DMS153 treated with DMSO at 0.1 percent for 48 hours (cell line): Measurements from ENCODE around the gene VWCE.

Experiments
- DNase-seq: peaks from one replicate; lab custom pipeline; 2025; ENCODE audit not compliant: unreplicated experiment; lab: John Stamatoyannopoulos, UW

Gene VWCE

GRCh38 chr11:61331651-61332050 lies 36.5 kb upstream of the VWCE start:
- DNase-seq, result no peak

DNA sequence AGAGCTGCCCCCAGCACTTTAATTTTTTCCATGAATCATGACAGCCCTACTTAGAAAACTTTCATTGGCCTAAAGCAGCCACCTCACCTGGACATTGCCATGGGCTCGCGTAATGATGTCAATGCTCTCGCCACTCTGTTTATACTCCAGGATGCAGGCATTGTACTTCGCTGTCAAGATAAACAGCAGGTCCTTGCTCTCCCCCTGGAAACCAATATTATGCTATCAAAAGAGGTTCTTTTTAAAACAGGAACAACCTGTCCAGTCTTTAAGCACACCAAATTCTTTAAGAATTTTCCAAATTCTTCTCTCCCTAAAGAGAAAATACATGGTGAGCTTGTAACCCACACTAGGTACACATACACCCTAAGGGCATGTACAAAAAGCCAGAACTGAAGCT lies 34.8 kb upstream of the VWCE start:
- DNase-seq, result no peak

DNA sequence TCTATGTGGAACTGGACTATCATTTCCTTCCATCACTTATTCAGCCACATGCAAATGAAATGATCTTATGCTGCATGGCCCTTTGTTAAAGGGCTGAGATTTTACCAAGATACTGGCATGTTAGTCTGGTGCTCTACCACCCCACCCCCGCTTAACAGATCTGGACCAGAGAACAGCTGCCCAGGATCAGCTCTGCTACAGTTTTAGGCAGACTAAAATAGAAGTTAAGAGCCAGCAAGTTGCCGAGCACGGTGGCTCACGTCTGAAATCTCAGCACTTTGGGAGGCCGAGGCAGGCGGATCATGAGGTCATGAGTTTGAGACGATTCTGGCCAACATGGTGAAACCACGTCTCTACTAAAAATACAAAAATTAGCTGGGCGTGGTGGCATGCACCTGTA lies 33.2 kb upstream of the VWCE start:
- no peak for DNase-seq

GRCh38 chr11:61327669-61328071 lies 32.6 kb upstream of the VWCE start:
- no peak for DNase-seq

DNA sequence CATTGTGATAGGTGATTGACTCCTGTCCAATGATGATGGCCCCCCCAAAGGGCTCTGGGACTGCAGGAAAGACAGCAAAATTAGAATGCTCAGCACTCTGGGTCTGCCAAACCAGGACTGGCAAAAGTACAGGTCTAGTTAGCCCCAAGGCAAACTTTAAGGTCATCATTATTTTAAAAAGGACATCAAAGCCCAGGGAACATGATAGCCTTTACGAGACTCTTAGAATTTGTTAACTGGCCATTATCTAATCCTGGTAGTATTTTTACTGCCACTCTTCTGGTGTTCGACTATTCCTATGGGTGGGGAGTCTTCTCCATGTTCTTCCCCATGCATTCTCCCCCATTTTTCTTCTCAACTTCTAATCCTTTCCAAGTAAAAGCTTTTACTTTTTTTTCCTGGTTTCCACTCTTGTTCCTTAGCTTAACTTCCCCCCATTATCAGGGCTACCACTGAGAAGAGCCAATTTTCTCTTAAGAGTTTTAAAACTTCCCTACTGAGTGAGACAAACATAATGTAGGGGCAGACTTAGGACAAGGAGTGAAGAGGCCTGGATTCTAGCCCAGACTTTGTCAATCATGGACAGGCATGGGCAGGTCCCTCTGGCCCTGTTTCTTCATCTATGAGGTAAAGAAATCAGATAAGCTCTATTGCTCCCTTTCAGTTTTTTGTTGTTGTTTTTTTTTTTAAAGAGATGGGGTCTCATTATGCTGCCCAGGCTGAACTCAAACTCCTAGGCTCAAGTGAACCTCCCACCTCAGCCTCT lies 30.7 kb upstream of the VWCE start:
- no peak for DNase-seq

DNA sequence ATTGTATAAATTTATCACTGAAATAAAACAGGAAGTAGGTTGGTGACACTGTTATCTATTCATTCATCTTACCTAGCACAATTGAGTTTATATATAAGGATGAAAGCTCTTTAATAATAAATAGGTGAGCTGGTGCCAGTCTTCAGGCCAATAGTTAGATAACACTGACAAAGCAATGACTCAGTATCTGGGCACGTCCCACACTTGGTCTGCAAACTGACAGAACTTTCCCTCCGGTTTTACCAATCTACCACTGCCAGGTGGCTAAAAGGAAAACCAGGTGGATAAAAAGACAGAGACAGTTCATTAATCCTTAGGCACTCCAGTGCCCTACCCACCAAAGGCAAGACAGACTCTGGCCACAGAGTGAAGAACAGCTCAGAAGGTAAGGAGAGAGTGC lies 20.1 kb upstream of the VWCE start:
- DNase-seq, result no peak

- DNase-seq, result no peak
Observed at GRCh38 chr11:61310749-61311148, 15.6 kb upstream of the VWCE start.

GRCh38 chr11:61309739-61310138 lies 14.6 kb upstream of the VWCE start:
- no peak for DNase-seq

DNA sequence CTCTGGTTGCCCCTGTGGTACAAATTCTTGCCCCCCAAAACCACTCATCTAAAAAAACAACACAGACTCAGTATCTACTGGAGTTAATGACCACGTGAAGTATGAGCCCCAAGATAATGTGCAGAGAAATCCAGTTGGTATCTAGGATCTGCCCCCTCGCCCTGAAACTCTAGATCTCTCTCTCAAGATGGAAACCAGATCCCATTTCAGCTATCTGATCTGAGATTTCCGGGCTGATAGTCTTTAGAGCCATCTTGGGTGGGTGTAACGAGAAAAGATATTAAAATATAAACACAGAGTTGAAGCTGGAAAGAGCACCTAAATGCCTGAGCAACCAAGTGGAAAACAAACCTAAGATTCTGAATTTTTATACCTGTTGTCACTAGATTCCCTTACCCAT lies 14.0 kb upstream of the VWCE start:
- DNase-seq, result no peak

GRCh38 chr11:61307354-61307753 lies 12.2 kb upstream of the VWCE start:
- no peak for DNase-seq

DNA sequence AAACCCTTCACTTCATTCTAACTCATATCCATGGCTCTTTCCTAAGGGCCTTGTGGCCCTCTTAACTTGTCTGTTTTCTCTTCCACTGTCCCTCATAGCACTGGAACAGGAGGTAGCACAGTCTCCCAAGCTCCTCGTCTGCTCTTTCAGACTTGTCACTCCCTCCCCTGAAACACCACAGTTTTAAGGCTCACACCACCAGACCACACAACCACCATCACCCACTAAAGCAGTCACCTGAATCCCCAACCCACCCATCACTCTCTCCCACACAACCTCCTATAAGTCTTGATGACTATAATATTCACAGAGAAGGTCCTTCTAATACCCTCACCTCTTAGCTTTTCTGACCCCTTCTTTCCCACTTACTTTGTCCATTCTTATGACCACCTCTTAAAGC lies 11.1 kb upstream of the VWCE start:
- DNase-seq, result no peak

DNA sequence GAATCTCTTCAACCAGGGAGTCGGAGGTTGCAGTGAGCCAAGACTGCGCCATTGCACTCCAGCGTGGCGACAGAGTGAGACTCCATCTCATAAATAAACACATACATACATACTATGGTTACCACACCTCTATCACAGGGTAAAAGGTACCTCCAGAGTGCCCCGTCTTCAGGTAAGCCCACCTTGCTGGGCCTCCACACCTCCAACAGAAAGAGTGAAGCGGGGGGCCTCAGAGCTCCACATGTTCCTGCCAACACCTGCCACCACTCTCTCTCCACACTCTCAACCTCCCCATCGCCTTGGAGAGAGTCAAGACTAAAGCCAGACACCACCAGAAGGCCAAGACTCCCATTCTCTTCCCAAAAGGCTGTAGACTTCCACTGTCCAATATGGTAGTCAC lies 10.3 kb upstream of the VWCE start:
- DNase-seq, result no peak

- DNase-seq, result no peak
Observed at GRCh38 chr11:61303725-61304124, 8.6 kb upstream of the VWCE start.

GRCh38 chr11:61302550-61302949 lies 7.4 kb upstream of the VWCE start:
- DNase-seq, result no peak

DNA sequence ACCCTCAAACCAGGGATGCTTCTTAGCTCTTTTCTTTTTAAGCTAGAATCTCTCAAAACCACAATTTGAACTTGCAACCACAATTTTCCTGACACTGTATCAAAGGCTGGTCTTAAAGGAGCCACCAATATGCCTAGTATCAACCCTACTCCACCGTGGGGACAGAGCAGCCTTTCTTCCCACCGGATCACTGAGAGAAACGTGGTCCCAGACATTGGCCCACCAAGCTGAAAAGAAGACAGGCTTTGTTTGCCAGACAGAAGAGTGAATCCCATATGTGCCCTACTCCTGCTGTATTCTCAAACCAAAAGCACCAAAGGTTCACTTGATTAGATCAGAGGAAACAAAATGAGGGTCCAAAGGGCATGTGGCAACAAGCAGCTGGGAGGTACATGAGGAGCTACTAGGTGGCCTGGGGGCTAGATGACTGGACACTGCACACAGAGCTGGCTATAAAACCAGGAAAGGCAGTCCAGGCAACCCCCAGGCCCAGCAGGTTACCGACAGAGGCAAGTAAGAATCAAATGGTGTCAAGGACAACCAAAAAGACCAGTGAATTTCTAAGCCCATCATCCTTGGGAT lies 3.6 kb upstream of the VWCE start:
- DNase-seq, result no peak

GRCh38 chr11:61297746-61298145 lies 2.6 kb upstream of the VWCE start:
- DNase-seq, result no peak

GRCh38 chr11:61297341-61297740 lies 2.2 kb upstream of the VWCE start:
- no peak for DNase-seq

DNA sequence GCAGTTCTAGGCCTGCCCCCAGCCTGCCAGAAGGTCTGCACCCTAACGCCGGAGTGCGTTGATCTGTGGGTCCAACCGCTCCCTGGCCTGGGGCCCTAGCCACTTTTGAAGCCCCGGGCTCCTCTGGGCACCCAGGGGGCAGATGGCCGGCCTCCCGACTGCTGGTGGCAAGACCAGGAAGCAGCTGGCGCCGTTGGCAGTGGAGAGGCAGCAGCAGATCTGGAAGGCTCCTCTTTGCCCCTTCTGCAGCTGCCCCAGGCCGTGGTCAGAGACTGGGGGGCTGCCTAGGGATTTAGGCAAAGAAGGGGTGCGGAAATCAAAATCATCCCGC lies 445 bp upstream of the VWCE start:
- DNase-seq, result no peak

DNA sequence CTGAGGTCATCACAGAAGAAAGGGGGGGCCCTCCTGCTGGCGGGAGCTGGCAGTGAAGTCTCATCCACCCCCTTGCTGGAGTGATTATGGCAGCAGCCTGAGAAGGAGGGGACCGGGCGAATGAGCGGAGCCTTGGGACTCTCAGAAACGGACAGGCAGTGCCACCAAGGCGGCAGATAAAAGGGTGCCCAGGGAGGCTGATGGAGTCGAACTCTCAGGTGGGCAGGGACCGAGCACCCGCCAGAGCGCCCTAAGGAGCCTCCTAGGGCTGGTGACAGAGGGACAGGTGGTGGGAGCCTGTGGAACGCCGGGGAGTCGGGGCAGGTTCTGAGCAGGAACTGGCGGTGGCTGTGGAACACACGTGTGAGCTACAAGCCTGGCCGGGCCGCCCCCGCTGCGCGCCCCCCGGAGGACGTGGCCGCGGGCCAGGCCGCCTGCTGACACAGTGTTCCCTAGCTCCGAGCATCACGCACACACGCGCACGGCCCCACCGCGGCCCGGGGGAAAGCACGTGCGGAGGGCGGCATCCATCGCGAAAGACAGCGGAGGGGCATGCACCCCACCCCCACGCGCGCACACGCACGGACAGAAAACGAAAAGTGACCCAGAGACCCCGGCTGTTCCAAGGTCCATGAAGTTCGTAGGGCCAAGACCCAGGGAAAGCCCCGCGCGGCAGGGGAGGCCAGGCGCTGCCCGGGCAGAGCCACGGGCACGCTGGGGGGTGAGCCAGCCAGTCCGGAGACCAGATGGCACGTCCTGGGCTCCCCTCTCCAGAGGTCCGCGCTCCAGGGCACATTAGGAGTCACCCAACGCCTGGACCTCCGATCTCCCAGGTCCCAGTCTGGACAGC lies 1.0 kb downstream of the VWCE start:
- DNase-seq, result no peak

DNA sequence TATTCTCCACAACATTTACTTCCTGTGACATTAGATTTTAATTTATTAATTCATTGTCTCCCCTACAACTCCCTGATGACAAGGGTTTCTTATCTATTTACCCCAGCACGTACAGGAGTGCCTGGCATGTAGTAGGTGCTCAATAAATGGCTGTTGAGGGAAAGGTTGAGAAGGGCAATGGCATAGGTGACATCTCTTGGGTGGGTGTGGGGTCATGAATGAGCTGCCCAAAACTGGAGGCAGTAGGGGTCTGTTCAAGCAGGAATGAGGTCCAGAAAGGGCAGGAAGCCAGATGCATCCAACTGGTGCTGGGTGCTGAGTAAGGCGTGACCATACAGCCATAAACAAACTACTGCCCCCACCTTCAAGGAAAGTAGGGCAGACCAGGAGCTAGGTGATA lies 2.8 kb downstream of the VWCE start:
- DNase-seq, result no peak

GRCh38 chr11:61290905-61291690 lies 4.0 kb downstream of the VWCE start:
- DNase-seq, result no peak
